K562 (cell line): ENCODE results near the gene BMS1. TPM values are rescaled to one million over a fixed set of nuclear protein-coding genes. Genes with fewer than 3 reads are reported as not detected.

Experiments
- ATAC-seq: fragments of 200-7000 bp; cut with Tn5 transposase; 3 replicates; pipeline ENCODE4 v1.9.1; 2020; ENCODE audit warnings: moderate library complexity
- BruUV-seq: library from RNA; stranded (reverse); fragments of 400-500 nt; replicated peaks from 2 replicates; lab custom pipeline; 2021; lab: Mats Ljungman, UMichigan
- CTCF ChIA-PET: fragments of 300-600 bp; formaldehyde crosslinking; extraction: SDS; loops from one replicate; lab custom pipeline; 2021; ENCODE audit warnings: low intra/inter-chr PET ratio; lab: Yijun Ruan, JAX
- POLR2A ChIA-PET: fragments of 300-600, 350-650 bp; sonication (Branson Sonifier 250); formaldehyde crosslinking; extraction: SDS; loops from one replicate; lab custom pipeline; 2021; ENCODE audit warnings: antibody characterized with exemption, inconsistent platforms; lab: Yijun Ruan, JAX
- DNase-seq, 4 experiments: peaks; one replicate each; pipeline versions ENCODE4 v3.0.0 to v3.0.0-alpha.2; 2011 to 2018; ENCODE audit warnings: low spot score in 3 of 4, mixed read lengths in 3 of 4; ENCODE audit errors: extremely low read depth in 1 of 4
- FAIRE-seq: peaks from 2 replicates; lab custom pipeline; 2011; peaks lifted over from hg19 to GRCh38; lab: Jason Lieb, UNC
- H2AFZ ChIP-seq: 2 replicates; pipeline ENCODE4 v1.6.0; 2011; ENCODE audit warnings: low read depth, low read length, control low read depth, inconsistent platforms
- H3K27ac ChIP-seq: fragments of 200-600 bp; 3 replicates; pipeline ENCODE4 v1.8.0; 2011; ENCODE audit warnings: low read depth, mild to moderate bottlenecking, control low read depth, inconsistent platforms, low read length, moderate library complexity, mixed read lengths; ENCODE audit errors: extremely low read depth
- H3K27me3 ChIP-seq, 2 experiments: fragments of 300-600 bp in 1 of 2; 2 replicates in 1 of 2; 3 replicates in 1 of 2; pipeline versions ENCODE4 v1.6.0 to v1.8.0; 2011; ENCODE audit warnings: inconsistent platforms in 2 of 2, low read length in 2 of 2, mild to moderate bottlenecking in 1 of 2, mixed read lengths in 1 of 2, moderate library complexity in 1 of 2; ENCODE audit not compliant: control insufficient read depth in 2 of 2, insufficient read depth in 2 of 2
- H3K36me3 ChIP-seq: fragments of 300-600 bp; 3 replicates; pipeline ENCODE4 v1.8.0; 2011; ENCODE audit warnings: mild to moderate bottlenecking, low read length, inconsistent platforms; ENCODE audit not compliant: control insufficient read depth, insufficient read depth
- H3K4me1 ChIP-seq, 2 experiments: fragments of 200-600 bp in 1 of 2; replicated peaks in 1 of 2; 2 replicates in 1 of 2; 3 replicates in 1 of 2; pipeline versions ENCODE4 v1.5.1 to v1.8.0; 2011; ENCODE audit warnings: inconsistent platforms in 2 of 2, low read length in 2 of 2, mild to moderate bottlenecking in 1 of 2, mixed read lengths in 1 of 2, moderate library complexity in 1 of 2; ENCODE audit not compliant: control insufficient read depth in 2 of 2, insufficient read depth in 2 of 2
- H3K4me2 ChIP-seq: 2 replicates; pipeline ENCODE4 v1.6.1; 2011; ENCODE audit warnings: low read length, control low read depth, inconsistent platforms, mixed read lengths; ENCODE audit not compliant: insufficient read depth
- H3K4me3 ChIP-seq: fragments of 200-600 bp; sonication (generic), shearing (Covaris generic); 2 replicates; pipeline ENCODE4 v1.5.1; 2016; ENCODE audit warnings: control low read depth, inconsistent platforms
- H3K79me2 ChIP-seq: fragments of 200-600 bp; 3 replicates; pipeline ENCODE4 v1.8.0; 2011; ENCODE audit warnings: low read length, inconsistent platforms; ENCODE audit not compliant: control insufficient read depth, insufficient read depth
- H3K9ac ChIP-seq, 2 experiments: 2 replicates each; pipeline versions ENCODE4 v1.6.0 to v1.6.1; 2011; ENCODE audit warnings: low read depth in 2 of 2, low read length in 2 of 2, control low read depth in 1 of 2, inconsistent platforms in 1 of 2, mild to moderate bottlenecking in 1 of 2, mixed read lengths in 1 of 2; ENCODE audit not compliant: insufficient read depth in 1 of 2
- H3K9me1 ChIP-seq: one replicate; pipeline ENCODE4 v1.6.0; 2011; ENCODE audit warnings: inconsistent platforms, mild to moderate bottlenecking, low read length, moderate library complexity; ENCODE audit not compliant: control insufficient read depth, insufficient read depth
- H3K9me3 ChIP-seq: replicated peaks from 2 replicates; pipeline ENCODE4 v1.5.1; 2011; ENCODE audit warnings: low read depth, low read length, inconsistent platforms; ENCODE audit not compliant: control insufficient read depth, insufficient read depth
- H4K20me1 ChIP-seq: replicated peaks from 2 replicates; pipeline ENCODE4 v1.6.1; 2011; ENCODE audit warnings: low read length, inconsistent platforms, mixed read lengths; ENCODE audit not compliant: control insufficient read depth, insufficient read depth
- BRF2 ChIP-seq: IDR thresholded peaks from 3 replicates; pipeline ENCODE4 v1.6.1; 2011; ENCODE audit warnings: borderline replicate concordance, mild to moderate bottlenecking; ENCODE audit not compliant: insufficient read length, insufficient read depth
- CREB3L1 ChIP-seq: fragments of 450-650 bp; IDR thresholded peaks from 2 replicates; pipeline ENCODE4 v1.6.1; 2014; ENCODE audit warnings: low read depth, mild to moderate bottlenecking, moderate library complexity, borderline replicate concordance
- DPF2 ChIP-seq: fragments of 450-650 bp; IDR thresholded peaks from 2 replicates; pipeline ENCODE4 v1.6.1; 2016
- ETV6 ChIP-seq, 3 experiments: fragments of 150-350 bp in 1 of 3; sonication (generic) in 1 of 3; formaldehyde crosslinking in 1 of 3; IDR thresholded peaks; 2 replicates each; pipeline versions ENCODE4 v1.6.1 to v1.8.0; 2014 to 2022; ENCODE audit warnings: borderline replicate concordance in 2 of 3, low read depth in 2 of 3, antibody characterized with exemption in 1 of 3, low read length in 1 of 3, mild to moderate bottlenecking in 1 of 3, missing genetic modification reagents in 1 of 3
- NBN ChIP-seq: fragments of 450-650 bp; IDR thresholded peaks from 2 replicates; pipeline ENCODE4 v1.6.1; 2016; ENCODE audit warnings: low read depth, mild to moderate bottlenecking
- OTX1 ChIP-seq: fragments of 450-650 bp; formaldehyde crosslinking; IDR thresholded peaks from 2 replicates; pipeline ENCODE4 v1.4.0; 2022; ENCODE audit warnings: mild to moderate bottlenecking
- TFAP4 ChIP-seq: sonication (generic); formaldehyde crosslinking; IDR thresholded peaks from 2 replicates; pipeline ENCODE4 v1.8.0; 2022; ENCODE audit warnings: missing genetic modification reagents, mild to moderate bottlenecking, moderate library complexity, borderline replicate concordance
- ZBTB12 ChIP-seq: fragments of 250-450 bp; sonication (Bioruptor Pico); IDR thresholded peaks from 2 replicates; pipeline ENCODE4 v1.4.0; 2020
- ZNF146 ChIP-seq: IDR thresholded peaks from one replicate; pipeline ENCODE4 v1.6.1; 2018; ENCODE audit warnings: missing compliant biosample characterization; ENCODE audit not compliant: unreplicated experiment
- ZNF280A ChIP-seq: fragments of 450-650 bp; IDR thresholded peaks from 2 replicates; pipeline ENCODE4 v1.6.1; 2018; ENCODE audit warnings: mild to moderate bottlenecking, low read depth; ENCODE audit not compliant: partially characterized antibody
- ZNF699 ChIP-seq: fragments of 250-450 bp; sonication (Bioruptor Pico); IDR thresholded peaks from 2 replicates; pipeline ENCODE4 v1.8.0; 2021; ENCODE audit warnings: mild to moderate bottlenecking, moderate library complexity; ENCODE audit not compliant: insufficient replicate concordance
- WGBS: fragments of 100-300 bp; shearing (Covaris generic); methylation state at CpG from one replicate; pipeline ENCODE4 v1.1.6; 2016; ENCODE audit warnings: low coverage, mixed read lengths; ENCODE audit not compliant: insufficient coverage; ENCODE audit errors: missing lambda C conversion rate; 5-methylcytosine and 5-hydroxymethylcytosine counted together
- in situ Hi-C: fragments of 300-500 bp; cut with MboI; formaldehyde crosslinking; loops from 4 replicates; pipeline ENCODE4 v1.15.0; 2018; ENCODE audit warnings: inconsistent platforms, mixed read lengths
- intact Hi-C: fragments of 100-400 bp; cut with micrococcal nuclease; formaldehyde crosslinking; loops from 2 replicates; pipeline ENCODE4 v1.14.2; 2022
- polyA plus RNA-seq, 8 experiments: library from polyadenylated mRNA; depleted of rRNA in 4 of 8; stranded (reverse) in 5 of 8; unstranded in 3 of 8; fragments of >200 nt; fragmentation: Nextera tagmentation in 2 of 8; fragmentation: Illumina TruSeq in 1 of 8; extraction: Ambion mirVana in 2 of 8; extraction: Trizol in 1 of 8; gene quantifications; 2 replicates each; pipeline versions ENCODE4 v1.2.1 to v1.2.3, GENCODE V29; 2011 to 2014; ENCODE audit warnings: inconsistent platforms in 1 of 8, missing spikeins in 1 of 8
- total RNA-seq, 7 experiments: library from RNA; depleted of rRNA in 6 of 7; stranded (reverse); fragments of >200 nt in 6 of 7; fragmentation: Illumina TruSeq in 2 of 7; extraction: Trizol in 2 of 7; gene quantifications; 2 replicates each; pipeline versions ENCODE4 v1.2.1 to v1.2.3, GENCODE V29; 2011 to 2021; ENCODE audit warnings: low replicate concordance in 1 of 7

Gene BMS1
- total and polyA plus RNA-seq, 9 of the 15 experiments (the other 6 are each of a cell fraction or from before 2014, with no cell fraction given) = 11.1 to 46.9 (median 32.7) TPM

- H3K36me3 ChIP-seq = no peaks in the 10 kb centered on the region
- no peaks in the 10 kb centered on the region for H3K79me2 ChIP-seq
- H3K9me1 ChIP-seq = peaks cover 6% of the 10 kb centered on the region
- H3K4me2 ChIP-seq = no peak overlapping the region
- H3K4me1 ChIP-seq = peaks cover 0 to 18% of the 10 kb centered on the region in 2 experiments; a peak in 2 of 5 replicates
- POLR2A ChIA-PET = interaction anchor here (0.9 kb wide), 1 partner anchor 9 kb away, joined by 3 read pairs; no protein-coding TSS in a partner anchor
- H3K9ac ChIP-seq = no peak overlapping the region
- H4K20me1 ChIP-seq = no peaks in the 10 kb centered on the region; the same call in 1 of the 2 replicates
- no peak overlapping the region for H3K4me3 ChIP-seq
- CTCF ChIA-PET = no interaction called here
- in situ Hi-C loops (no loop called here), intact Hi-C loops (no loop called here)
- ATAC-seq = no peak
- TF ChIP-seq TFAP4 (no peak), ZNF280A (no peak), ETV6 (IDR thresholded peaks at IDR 0.05; ENCODE audit: borderline replicate concordance in 1 of 2, low read depth in 2 of 2, low read length in 1 of 2) (no peak), ETV6 (CRISPR knock-in tag; IDR thresholded peaks at IDR 0.05; ENCODE audit: borderline replicate concordance) (no peak), BRF2 (no peak), OTX1 (no peak), DPF2 (no peak), CREB3L1 (no peak), ZBTB12 (no peak), ZNF699 (CRISPR knock-in tag) (no peak), NBN (no peak), ZNF146 (CRISPR knock-in tag) (no peak)
- no peak for FAIRE-seq
- no TSS peak for BruUV-seq
- no peak overlapping the region for H2AFZ ChIP-seq
- H3K27me3 ChIP-seq = peaks cover 9 to 60% of the 10 kb centered on the region in 2 experiments; a peak in 4 of 5 replicates
- H3K27ac ChIP-seq = no peak overlapping the region
- DNase-seq = no peak
- WGBS = 0% methylated on average over 6 of the region's 6 CpGs
- H3K9me3 ChIP-seq = no peaks in the 10 kb centered on the region; the same call in 1 of the 2 replicates
Observed at GRCh38 chr10:42876945-42877344, 94.3 kb downstream of the BMS1 start.
